Esophagus (tissue), 2 donors: ENCODE data around the gene ARHGAP26. TPM values are rescaled to one million over a fixed set of nuclear protein-coding genes. Genes with fewer than 3 reads are reported as not detected.
"Not testable (repeated sequence)": the region's sequence is repeated elsewhere in the genome, so short reads cannot be mapped to it uniquely, and the experiment has no call there.

Experiments
- H3K27ac ChIP-seq, 2 donors: one replicate each; pipeline ENCODE4 v1.5.1; 2013; ENCODE audit warnings: low read depth in 2 of 2, mild to moderate bottlenecking in 2 of 2, inconsistent platforms in 1 of 2, low read length in 1 of 2, moderate library complexity in 1 of 2
- H3K27me3 ChIP-seq, 2 donors: one replicate each; pipeline ENCODE4 v1.6.1; 2013; ENCODE audit warnings: low read length in 2 of 2, control low read depth in 1 of 2, mild to moderate bottlenecking in 1 of 2; ENCODE audit not compliant: insufficient read depth in 2 of 2, control insufficient read depth in 1 of 2
- H3K36me3 ChIP-seq, 2 donors: one replicate each; pipeline ENCODE4 v1.6.1; 2013; ENCODE audit warnings: low read length in 1 of 2; ENCODE audit not compliant: control insufficient read depth in 2 of 2, insufficient read depth in 2 of 2
- H3K4me1 ChIP-seq, 2 donors: one replicate each; pipeline ENCODE4 v1.6.1; 2013; ENCODE audit warnings: low read length in 1 of 2; ENCODE audit not compliant: control insufficient read depth in 2 of 2, insufficient read depth in 2 of 2
- H3K4me3 ChIP-seq, 2 donors: one replicate each; pipeline ENCODE4 v1.5.1; 2013; ENCODE audit warnings: low read length in 2 of 2, mild to moderate bottlenecking in 2 of 2, low read depth in 1 of 2, moderate library complexity in 1 of 2
- H3K9me3 ChIP-seq, 2 donors: one replicate each; pipeline ENCODE4 v1.6.1; 2013; ENCODE audit warnings: mild to moderate bottlenecking in 2 of 2, low read depth in 1 of 2, low read length in 1 of 2, moderate library complexity in 1 of 2; ENCODE audit not compliant: control insufficient read depth in 2 of 2, insufficient read depth in 1 of 2
- WGBS, 2 donors: extraction: QIAGEN DNeasy Blood & Tissue Kit; methylation state at CpG; one replicate each; pipeline ENCODE4 v1.1.7; 2013; 5-methylcytosine and 5-hydroxymethylcytosine counted together
- polyA plus RNA-seq, 2 donors: library from polyadenylated mRNA; stranded (reverse); fragments of 200-250 nt; gene quantifications; one replicate each; pipeline ENCODE4 v1.2.3, GENCODE V29; 2013
- donor health status: healthy with polysubstance abuse.
- donor health status: Bipolar disorder and iron deficiency.

Gene ARHGAP26
- polyA plus RNA-seq, 2 donors: 3.1 to 3.6 TPM

- H3K36me3 ChIP-seq: no peaks in the 10 kb centered on the region
- no peaks in the 10 kb centered on the region for H3K9me3 ChIP-seq
- no peaks in the 10 kb centered on the region for H3K4me1 ChIP-seq
- no peak overlapping the region for H3K27ac ChIP-seq
- H3K27me3 ChIP-seq: no peaks in the 10 kb centered on the region
- H3K4me3 ChIP-seq: no peak overlapping the region
- WGBS, 2 donors: 82 to 84% methylated on average over 2 of the region's 2 CpGs
Measured at GRCh38 chr5:143078971-143079370, 308.8 kb downstream of the ARHGAP26 start.

GRCh38 chr5:143080407-143080806 is 310.2 kb downstream of the ARHGAP26 start:
- no peaks in the 10 kb centered on the region for H3K36me3 ChIP-seq
- no peaks in the 10 kb centered on the region for H3K27me3 ChIP-seq
- WGBS, 2 donors: 94 to 95% methylated on average over 2 of the region's 2 CpGs
- H3K4me3 ChIP-seq: no peak overlapping the region
- no peaks in the 10 kb centered on the region for H3K9me3 ChIP-seq
- no peak overlapping the region for H3K27ac ChIP-seq
- no peaks in the 10 kb centered on the region for H3K4me1 ChIP-seq

GRCh38 chr5:143080982-143081381 is 310.8 kb downstream of the ARHGAP26 start:
- Histone ChIP-seq H3K9me3 (no peaks in the 10 kb centered on the region), H3K36me3 (no peaks in the 10 kb centered on the region), H3K27ac (no peak overlapping the region), H3K4me1 (no peaks in the 10 kb centered on the region), H3K4me3 (no peak overlapping the region), H3K27me3 (no peaks in the 10 kb centered on the region)
- WGBS, 2 donors: 93 to 100% methylated on average over 1 of the region's 1 CpG

GRCh38 chr5:143083006-143083405 is 312.8 kb downstream of the ARHGAP26 start:
- Histone ChIP-seq H3K27ac (no peak overlapping the region), H3K36me3 (no peaks in the 10 kb centered on the region)
- 71 to 79% methylated on average over 9 of the region's 9 CpGs for WGBS, 2 donors

GRCh38 chr5:143084407-143084806 is 314.2 kb downstream of the ARHGAP26 start:
- H3K4me1 ChIP-seq: no peaks in the 10 kb centered on the region
- no peaks in the 10 kb centered on the region for H3K27me3 ChIP-seq
- no peak overlapping the region for H3K4me3 ChIP-seq
- no peaks in the 10 kb centered on the region for H3K9me3 ChIP-seq
- H3K36me3 ChIP-seq: no peaks in the 10 kb centered on the region
- no peak overlapping the region for H3K27ac ChIP-seq
- WGBS, 2 donors: 83 to 84% methylated on average over 9 of the region's 9 CpGs

More at GRCh38 chr5:143083006-143083405, 312.8 kb downstream of the ARHGAP26 start:
- Histone ChIP-seq H3K4me1 (no peaks in the 10 kb centered on the region), H3K4me3 (no peak overlapping the region), H3K9me3 (no peaks in the 10 kb centered on the region), H3K27me3 (no peaks in the 10 kb centered on the region)

- 83 to 84% methylated on average over 6 of the region's 6 CpGs for WGBS, 2 donors
- Histone ChIP-seq H3K36me3 (no peaks in the 10 kb centered on the region), H3K4me1 (no peaks in the 10 kb centered on the region), H3K9me3 (no peaks in the 10 kb centered on the region), H3K4me3 (no peak overlapping the region), H3K27ac (no peak overlapping the region), H3K27me3 (no peaks in the 10 kb centered on the region)
Measured at GRCh38 chr5:143085319-143085917, 315.2 kb downstream of the ARHGAP26 start.

- no peak overlapping the region for H3K27ac ChIP-seq
- H3K36me3 ChIP-seq: no peaks in the 10 kb centered on the region
- no peaks in the 10 kb centered on the region for H3K9me3 ChIP-seq
- no peak overlapping the region for H3K4me3 ChIP-seq
- no peaks in the 10 kb centered on the region for H3K4me1 ChIP-seq
- H3K27me3 ChIP-seq: no peaks in the 10 kb centered on the region
- 97 to 100% methylated on average over 1 of the region's 1 CpG for WGBS, 2 donors
Measured at GRCh38 chr5:143086546-143086907, 316.4 kb downstream of the ARHGAP26 start.

GRCh38 chr5:143086908-143087637 is 316.9 kb downstream of the ARHGAP26 start:
- H3K36me3 ChIP-seq: no peaks in the 10 kb centered on the region
- no peaks in the 10 kb centered on the region for H3K4me1 ChIP-seq
- 55 to 64% methylated on average over 5 of the region's 5 CpGs for WGBS, 2 donors
- no peak overlapping the region for H3K4me3 ChIP-seq
- H3K27ac ChIP-seq: no peak overlapping the region
- H3K9me3 ChIP-seq: no peaks in the 10 kb centered on the region
- H3K27me3 ChIP-seq: no peaks in the 10 kb centered on the region

- 88 to 91% methylated on average over 11 of the region's 11 CpGs for WGBS, 2 donors
- H3K36me3 ChIP-seq, H3K4me3 ChIP-seq, H3K27ac ChIP-seq, H3K4me1 ChIP-seq, H3K9me3 ChIP-seq, H3K27me3 ChIP-seq: not testable (repeated sequence)
Measured at GRCh38 chr5:143088702-143089101, 318.5 kb downstream of the ARHGAP26 start.

- WGBS, 2 donors: 93 to 95% methylated on average over 10 of the region's 10 CpGs
- not testable (repeated sequence) for H3K36me3 ChIP-seq, H3K27ac ChIP-seq, H3K9me3 ChIP-seq, H3K27me3 ChIP-seq, H3K4me1 ChIP-seq, H3K4me3 ChIP-seq
Measured at GRCh38 chr5:143090044-143090443, 319.9 kb downstream of the ARHGAP26 start.
